Activated CD4-positive, alpha-beta T cell treated with anti-CD3 and anti-CD28 coated beads for 36 hours (primary cell): ENCODE measurements around the gene POMGNT2. TPM values are rescaled to one million over a fixed set of nuclear protein-coding genes. Genes with fewer than 3 reads are reported as not detected.

Experiments used
- ATAC-seq: fragments of 200-7000 bp; cut with Tn5 transposase; one replicate; pipeline ENCODE4 v1.10.0; 2021; ENCODE audit warnings: mild to moderate bottlenecking, moderate library complexity
- CTCF ChIA-PET: fragments of 350-600 bp; sonication (Branson Sonifier 250); formaldehyde crosslinking; loops from one replicate; lab custom pipeline; 2021; ENCODE audit warnings: antibody characterized with exemption; lab: Charles Lee
- POLR2A ChIA-PET: fragments of 350-600 bp; sonication (Branson Sonifier 250); formaldehyde crosslinking; loops from one replicate; lab custom pipeline; 2021; ENCODE audit warnings: antibody characterized with exemption, inconsistent platforms; lab: Charles Lee
- DNase-seq: peaks from one replicate; pipeline ENCODE4 v3.0.0-alpha.2; 2020
- H3K27ac Mint-ChIP-seq: one replicate; pipeline ENCODE4 v1.8.0; 2021; ENCODE audit warnings: mixed read lengths
- H3K27me3 Mint-ChIP-seq: one replicate; pipeline ENCODE4 v1.8.0; 2021; ENCODE audit warnings: mixed read lengths
- H3K36me3 Mint-ChIP-seq: one replicate; pipeline ENCODE4 v1.8.0; 2021; ENCODE audit warnings: low read depth, mixed read lengths
- H3K4me1 Mint-ChIP-seq: one replicate; pipeline ENCODE4 v1.8.0; 2021; ENCODE audit warnings: mixed read lengths
- H3K4me3 Mint-ChIP-seq: one replicate; pipeline ENCODE4 v1.8.0; 2021; ENCODE audit warnings: mild to moderate bottlenecking, moderate library complexity, mixed read lengths
- H3K9me3 Mint-ChIP-seq: one replicate; pipeline ENCODE4 v1.8.0; 2021; ENCODE audit warnings: low read depth, mixed read lengths
- intact Hi-C, 2 experiments: fragments of 100-400 bp; cut with DNase I in 1 of 2; cut with micrococcal nuclease in 1 of 2; formaldehyde crosslinking; loops; one replicate each; pipeline versions ENCODE4 v1.14.2 to v1.15.1; 2022 to 2024; cut with DNase I, micrococcal nuclease
- total RNA-seq, 2 experiments: library from RNA; stranded (reverse); gene quantifications; one replicate each; pipeline ENCODE4 v1.2.3, GENCODE V29; 2021

POMGNT2 gene
- total RNA-seq, 2 experiments from 2014 or later = 8.3 to 8.6 TPM

DNA sequence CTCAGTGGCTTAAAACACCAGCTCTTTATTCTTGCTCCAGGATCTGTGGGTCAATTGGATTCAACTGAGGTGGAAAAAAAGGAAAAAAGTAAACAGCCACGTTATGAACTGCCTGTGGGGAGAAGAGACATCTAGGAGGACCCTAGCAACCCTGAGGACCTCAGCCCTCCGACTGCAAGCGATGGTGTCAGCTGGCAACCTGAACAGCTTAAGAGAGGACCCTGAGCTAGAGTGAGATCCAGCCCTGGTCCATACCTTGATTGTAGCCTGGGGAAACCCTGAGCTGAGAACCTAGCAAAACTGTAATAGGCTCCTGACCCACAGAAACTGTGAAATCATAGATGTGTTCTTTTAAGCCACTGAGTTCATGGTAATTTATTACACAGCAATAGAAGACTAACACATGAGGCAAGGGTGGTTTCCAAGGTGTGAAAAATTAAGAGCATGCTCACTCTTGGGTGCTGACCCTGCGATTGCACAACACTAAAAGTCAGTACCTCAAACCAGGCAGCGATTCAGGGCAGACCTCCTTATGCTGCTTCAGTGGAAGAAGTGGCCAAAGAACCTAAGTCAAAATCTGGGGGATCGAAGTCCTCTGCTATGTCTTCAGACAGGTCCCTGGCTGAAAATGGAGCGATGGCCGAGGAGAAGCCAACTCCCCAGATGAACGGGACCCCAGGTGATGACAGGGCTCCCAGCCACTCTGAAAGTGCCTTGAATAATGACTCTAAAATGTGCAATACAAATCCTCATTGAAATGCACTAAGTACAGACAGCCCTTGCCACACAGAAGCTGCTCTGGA is 69.1 kb downstream of the POMGNT2 start:
- POLR2A ChIA-PET = no interaction called here
- Mint-ChIP-seq H3K4me3 (no peak overlapping the region), H3K36me3 (no peaks in the 10 kb centered on the region), H3K27me3 (no peaks in the 10 kb centered on the region), H3K9me3 (no peaks in the 10 kb centered on the region), H3K4me1 (peaks cover 16% of the 10 kb centered on the region), H3K27ac (no peak overlapping the region)
- intact Hi-C loops = no loop called here
- ATAC-seq = no peak
- no peak for DNase-seq
- CTCF ChIA-PET = interaction anchor here (1.2 kb wide), 1 partner anchor 13 kb away, joined by 3 read pairs; no protein-coding TSS in a partner anchor

- DNase-seq (no peak), ATAC-seq (no peak)
- no peak overlapping the region for H3K27ac Mint-ChIP-seq
- H3K4me1 Mint-ChIP-seq = peaks cover 16% of the 10 kb centered on the region
- no peaks in the 10 kb centered on the region for H3K27me3 Mint-ChIP-seq
- H3K4me3 Mint-ChIP-seq = no peak overlapping the region
- ChIA-PET POLR2A (no interaction called here), CTCF (interaction anchor here (1.2 kb wide), 1 partner anchor 12 kb away, joined by 3 read pairs; no protein-coding TSS in a partner anchor)
- intact Hi-C loops = no loop called here
- H3K9me3 Mint-ChIP-seq = no peaks in the 10 kb centered on the region
- H3K36me3 Mint-ChIP-seq = no peaks in the 10 kb centered on the region
These were observed 70.0 kb downstream of the POMGNT2 start for GRCh38 chr3:43035801-43036365.

- Mint-ChIP-seq H3K27ac (no peak overlapping the region), H3K27me3 (no peaks in the 10 kb centered on the region), H3K4me1 (peaks cover 18% of the 10 kb centered on the region), H3K9me3 (no peaks in the 10 kb centered on the region), H3K36me3 (no peaks in the 10 kb centered on the region), H3K4me3 (no peak overlapping the region)
- DNase-seq = no peak
- ChIA-PET CTCF (interaction anchor here (0.7 to 0.9 kb wide), 2 partner anchors 72 to 1404 kb away, joined by 3 read pairs; no protein-coding TSS in a partner anchor), POLR2A (no interaction called here)
- intact Hi-C loops = no loop called here
- no peak for ATAC-seq
These were observed 71.0 kb downstream of the POMGNT2 start for GRCh38 chr3:43034911-43035310.

- ChIA-PET CTCF (interaction anchor here (0.7 to 0.9 kb wide), 2 partner anchors 72 to 1403 kb away, joined by 3 read pairs; no protein-coding TSS in a partner anchor), POLR2A (no interaction called here)
- Mint-ChIP-seq H3K36me3 (no peaks in the 10 kb centered on the region), H3K4me1 (peaks cover 24% of the 10 kb centered on the region), H3K4me3 (no peak overlapping the region), H3K27me3 (no peaks in the 10 kb centered on the region), H3K9me3 (no peaks in the 10 kb centered on the region), H3K27ac (no peak overlapping the region)
- intact Hi-C loops = no loop called here
- no peak for DNase-seq
- no peak for ATAC-seq
These were observed 71.7 kb downstream of the POMGNT2 start for GRCh38 chr3:43034200-43034599.

DNA sequence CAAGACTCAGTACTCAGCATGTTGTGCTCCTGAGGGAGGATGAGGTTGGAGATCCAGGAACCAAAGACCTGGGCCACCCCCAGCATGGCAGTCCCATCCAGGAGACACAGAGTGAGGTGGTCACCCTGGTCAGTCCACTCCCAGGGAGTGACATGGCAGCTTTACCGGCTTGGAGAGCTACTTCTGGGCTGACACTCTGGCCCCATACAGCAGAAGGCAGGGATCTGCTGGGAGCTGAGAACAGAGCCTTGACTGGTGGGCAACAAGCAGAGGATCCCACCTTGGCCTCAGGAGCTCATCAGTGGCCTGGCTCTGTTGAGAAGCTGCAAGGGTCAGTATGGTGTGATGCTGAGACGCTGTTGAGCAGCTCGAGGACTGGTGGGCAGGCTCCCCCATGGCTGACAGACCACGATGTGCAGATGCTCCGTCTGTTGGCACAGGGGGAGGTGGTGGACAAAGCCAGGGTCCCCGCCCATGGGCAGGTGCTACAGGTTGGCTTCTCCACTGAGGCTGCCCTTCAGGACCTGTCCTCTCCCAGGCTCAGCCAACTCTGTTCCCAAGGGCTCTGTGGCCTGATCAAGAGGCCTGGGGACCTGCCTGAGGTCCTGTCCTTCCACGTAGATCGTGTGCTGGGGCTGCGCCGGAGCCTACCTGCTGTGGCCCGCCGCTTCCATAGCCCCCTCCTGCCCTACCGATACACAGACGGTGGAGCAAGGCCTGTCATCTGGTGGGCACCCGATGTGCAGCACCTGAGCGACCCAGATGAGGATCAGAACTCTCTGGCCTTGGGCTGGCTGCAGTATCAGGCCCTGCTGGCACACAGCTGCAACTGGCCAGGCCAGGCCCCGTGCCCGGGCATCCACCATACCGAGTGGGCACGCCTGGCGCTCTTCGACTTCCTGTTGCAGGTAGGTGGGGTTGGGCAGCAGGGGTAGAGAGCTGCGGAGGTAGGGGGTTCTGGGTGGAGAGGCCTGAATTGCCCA is 72.9 kb downstream of the POMGNT2 start:
- Mint-ChIP-seq H3K4me1 (peaks cover 13% of the 10 kb centered on the region), H3K36me3 (no peaks in the 10 kb centered on the region), H3K27me3 (no peaks in the 10 kb centered on the region), H3K4me3 (no peak overlapping the region), H3K9me3 (no peaks in the 10 kb centered on the region), H3K27ac (no peak overlapping the region)
- ATAC-seq = no peak
- POLR2A ChIA-PET = no interaction called here
- DNase-seq = no peak
- CTCF ChIA-PET = interaction anchor here (0.8 kb wide), 1 partner anchor 370 kb away, joined by 4 read pairs; no protein-coding TSS in a partner anchor
- intact Hi-C loops = no loop called here

DNA sequence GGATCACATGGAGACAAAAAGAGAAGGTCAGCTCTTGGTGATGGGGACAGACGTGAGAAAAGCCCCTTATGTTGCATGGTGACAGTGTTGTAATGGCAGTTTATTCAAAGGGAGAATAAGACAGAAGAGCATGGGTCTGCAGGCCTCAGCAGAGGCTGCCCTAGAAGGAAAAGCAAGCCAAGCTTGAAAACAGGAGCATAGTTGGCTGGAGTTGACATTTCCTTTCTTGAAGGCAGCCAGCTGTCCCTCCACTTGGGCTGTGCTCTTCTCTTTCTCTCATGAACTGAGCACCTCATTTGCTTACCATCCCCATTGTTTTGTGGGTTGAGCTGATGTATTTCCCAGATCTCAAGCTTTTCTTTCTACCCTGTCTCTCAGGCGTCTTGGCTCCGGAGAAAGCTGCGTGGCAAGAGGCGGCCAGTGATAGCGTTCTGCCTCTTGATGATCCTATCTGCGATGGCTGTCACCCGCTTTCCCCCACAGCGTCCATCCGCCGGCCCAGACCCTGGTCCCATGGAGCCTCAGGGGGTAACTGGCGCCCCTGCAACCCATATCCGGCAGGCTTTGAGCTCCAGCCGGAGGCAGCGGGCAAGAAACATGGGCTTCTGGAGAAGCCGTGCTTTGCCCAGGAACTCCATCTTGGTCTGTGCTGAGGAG is 73.9 kb downstream of the POMGNT2 start:
- Mint-ChIP-seq H3K27me3 (no peaks in the 10 kb centered on the region), H3K27ac (no peak overlapping the region), H3K4me3 (no peak overlapping the region), H3K9me3 (no peaks in the 10 kb centered on the region), H3K4me1 (peaks cover 8% of the 10 kb centered on the region), H3K36me3 (no peaks in the 10 kb centered on the region)
- DNase-seq (no peak), ATAC-seq (no peak)
- ChIA-PET CTCF (no interaction called here), POLR2A (no interaction called here)
- intact Hi-C loops = no loop called here

DNA sequence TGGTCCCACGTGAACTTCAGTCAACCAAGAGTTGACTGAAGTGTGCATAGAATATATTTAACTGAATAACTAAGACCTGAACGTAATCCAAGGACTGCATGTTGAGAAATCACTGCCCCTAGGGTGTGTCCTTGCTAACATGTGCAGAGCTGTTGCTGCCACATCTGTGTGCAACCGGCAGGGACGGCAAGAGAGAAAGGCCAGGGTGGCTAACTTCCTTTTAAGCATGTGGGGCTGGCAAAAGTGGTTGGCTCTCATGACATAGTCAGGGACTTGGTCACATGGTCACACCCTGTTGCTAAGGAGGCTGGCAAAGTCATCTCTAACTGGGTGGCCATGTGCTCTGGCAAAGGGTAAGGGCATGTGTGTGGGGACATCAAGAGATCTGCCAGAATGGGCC is 74.4 kb downstream of the POMGNT2 start:
- intact Hi-C loops = no loop called here
- POLR2A ChIA-PET = no interaction called here
- Mint-ChIP-seq H3K27ac (no peak overlapping the region), H3K9me3 (no peaks in the 10 kb centered on the region), H3K4me1 (peaks cover 9% of the 10 kb centered on the region), H3K27me3 (no peaks in the 10 kb centered on the region), H3K36me3 (no peaks in the 10 kb centered on the region), H3K4me3 (no peak overlapping the region)
- DNase-seq = no peak
- ATAC-seq = no peak
- CTCF ChIA-PET = no interaction called here

DNA sequence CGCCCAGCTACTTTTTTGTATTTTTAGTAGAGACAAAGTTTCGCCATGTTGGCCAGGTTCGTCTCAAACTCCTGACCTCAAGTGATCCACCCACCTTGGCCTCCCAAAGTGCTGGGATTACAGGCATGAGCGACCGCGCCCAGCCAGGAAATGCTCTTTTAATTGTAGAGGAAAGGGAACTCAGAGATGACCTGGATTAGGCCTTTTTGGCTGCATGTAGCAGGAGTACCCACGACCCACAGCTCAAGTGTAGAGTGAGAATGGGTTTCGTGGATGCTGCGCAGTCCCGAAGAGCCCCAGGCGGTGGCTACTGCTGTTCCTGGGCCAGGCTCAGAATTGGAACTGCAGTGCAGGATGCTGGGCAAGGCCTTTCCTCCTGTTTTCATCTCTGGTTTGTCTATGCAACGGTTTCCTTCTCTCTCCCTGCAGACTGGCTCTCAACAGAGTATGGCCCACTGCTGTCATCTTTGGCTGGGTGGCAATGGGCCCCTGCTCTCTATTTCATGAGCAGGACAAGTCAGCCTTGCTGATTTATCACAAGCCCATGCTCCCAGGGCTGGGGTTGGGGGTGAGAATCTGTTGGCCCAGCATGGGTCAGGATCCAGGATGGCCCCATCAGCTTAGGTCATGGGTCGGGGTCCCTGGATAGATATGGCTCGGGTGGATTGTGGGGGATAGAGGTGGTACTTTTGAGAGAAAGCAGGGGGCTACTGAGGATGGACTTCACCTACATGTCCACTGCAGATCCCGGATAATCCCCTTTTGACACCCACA is 75.5 kb downstream of the POMGNT2 start:
- H3K36me3 Mint-ChIP-seq = no peaks in the 10 kb centered on the region
- POLR2A ChIA-PET = interaction anchor here (0.6 kb wide), 1 partner anchor 142 kb away, joined by 3 read pairs; no protein-coding TSS in a partner anchor

More for the DNA sequence above, 75.5 kb downstream of the POMGNT2 start:
- DNase-seq = no peak
- CTCF ChIA-PET = interaction anchor here (0.9 kb wide), 1 partner anchor 41 kb away, joined by 7 read pairs; no protein-coding TSS in a partner anchor
- ATAC-seq = no peak
- intact Hi-C loops = no loop called here
- H3K4me1 Mint-ChIP-seq = peaks cover 20% of the 10 kb centered on the region
- no peak overlapping the region for H3K4me3 Mint-ChIP-seq
- no peaks in the 10 kb centered on the region for H3K9me3 Mint-ChIP-seq
- H3K27me3 Mint-ChIP-seq = no peaks in the 10 kb centered on the region
- H3K27ac Mint-ChIP-seq = no peak overlapping the region
